IPS-18a (cell line): ENCODE results near the gene DNAH5.

Experiments
- H3K27ac ChIP-seq: one replicate; pipeline ENCODE4 v1.5.1; 2013; ENCODE audit warnings: low read length
- H3K27me3 ChIP-seq: one replicate; pipeline ENCODE4 v1.6.1; 2013; ENCODE audit warnings: mild to moderate bottlenecking, low read length; ENCODE audit not compliant: control insufficient read depth, insufficient read depth
- H3K36me3 ChIP-seq: one replicate; pipeline ENCODE4 v1.6.1; 2013; ENCODE audit warnings: low read depth, low read length; ENCODE audit not compliant: control insufficient read depth
- H3K4me1 ChIP-seq: one replicate; pipeline ENCODE4 v1.6.1; 2013; ENCODE audit warnings: low read depth, low read length; ENCODE audit not compliant: control insufficient read depth
- H3K4me3 ChIP-seq: one replicate; pipeline ENCODE4 v1.5.1; 2013; ENCODE audit warnings: low read length
- H3K9ac ChIP-seq: one replicate; pipeline ENCODE4 v1.6.1; 2013; ENCODE audit warnings: mild to moderate bottlenecking, low read length, moderate library complexity
- H3K9me3 ChIP-seq: one replicate; pipeline ENCODE4 v1.6.1; 2013; ENCODE audit warnings: low read depth, low read length; ENCODE audit not compliant: control insufficient read depth

Gene DNAH5

DNA sequence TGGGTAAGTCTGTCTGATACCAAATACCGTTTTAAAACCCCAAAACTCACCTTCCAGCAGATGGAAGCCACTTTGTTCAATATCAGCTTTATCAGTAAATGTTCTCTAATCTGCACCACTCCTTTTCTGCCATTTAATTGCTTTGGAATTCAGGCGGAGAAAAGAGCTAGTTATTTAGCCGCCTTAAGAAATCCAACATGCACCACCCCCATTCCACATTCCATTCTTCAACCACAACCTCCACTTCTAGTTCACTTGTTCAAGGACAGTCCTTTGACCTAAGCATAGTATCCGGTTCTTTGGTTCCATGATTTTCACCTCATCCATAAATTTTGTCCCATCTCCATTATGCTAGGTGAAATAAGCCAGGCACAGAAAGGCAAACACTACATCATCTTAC is 240.1 kb downstream of the DNAH5 start:
- Histone ChIP-seq H3K27me3 (no peaks in the 10 kb centered on the region), H3K4me1 (no peaks in the 10 kb centered on the region), H3K9me3 (no peaks in the 10 kb centered on the region), H3K36me3 (no peaks in the 10 kb centered on the region), H3K9ac (no peak overlapping the region), H3K4me3 (no peak overlapping the region), H3K27ac (no peak overlapping the region)

DNA sequence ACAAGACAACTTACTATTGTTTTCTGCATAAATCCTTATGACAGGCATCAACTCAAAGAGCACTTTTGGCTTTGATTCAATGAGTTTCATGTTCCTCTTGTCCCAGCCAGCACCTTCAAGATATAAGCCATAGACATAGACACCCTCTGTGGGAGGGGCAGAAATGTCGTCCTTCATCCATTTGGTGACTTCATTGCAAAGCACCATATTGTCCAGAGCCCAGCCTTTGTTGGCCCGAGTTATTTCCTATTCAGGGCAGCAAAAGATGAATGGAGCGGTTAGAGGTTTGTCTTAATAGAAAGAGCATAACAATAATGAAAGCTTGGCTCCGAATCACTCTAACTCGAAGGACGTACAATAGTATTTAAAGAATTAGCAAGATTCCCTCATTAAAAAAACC is 243.9 kb downstream of the DNAH5 start:
- no peak overlapping the region for H3K27ac ChIP-seq
- no peak overlapping the region for H3K9ac ChIP-seq
- no peaks in the 10 kb centered on the region for H3K27me3 ChIP-seq
- H3K9me3 ChIP-seq: no peaks in the 10 kb centered on the region
- H3K4me3 ChIP-seq: no peak overlapping the region
- no peaks in the 10 kb centered on the region for H3K4me1 ChIP-seq
- H3K36me3 ChIP-seq: no peaks in the 10 kb centered on the region

DNA sequence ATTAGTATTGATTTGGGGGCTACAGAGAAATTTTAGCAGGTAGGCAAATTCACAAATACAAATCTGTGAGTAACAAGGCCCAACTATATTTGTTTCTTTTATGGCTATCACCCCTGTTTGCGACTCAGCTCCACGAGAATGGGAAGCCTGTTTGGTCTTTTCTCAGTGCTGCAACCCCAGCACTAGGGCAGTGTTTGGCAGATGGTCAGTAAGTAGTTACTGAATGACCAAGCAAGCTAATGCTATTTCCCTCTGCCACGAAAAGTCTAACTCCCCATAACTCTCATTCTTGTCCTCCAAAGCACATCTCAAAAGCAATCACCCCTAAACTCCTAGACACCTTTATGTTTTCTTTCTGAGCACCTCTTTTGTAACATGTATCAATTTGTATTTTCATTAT is 245.6 kb downstream of the DNAH5 start:
- no peak overlapping the region for H3K4me3 ChIP-seq
- no peaks in the 10 kb centered on the region for H3K27me3 ChIP-seq
- no peaks in the 10 kb centered on the region for H3K4me1 ChIP-seq
- no peaks in the 10 kb centered on the region for H3K36me3 ChIP-seq
- no peaks in the 10 kb centered on the region for H3K9me3 ChIP-seq
- H3K27ac ChIP-seq: no peak overlapping the region
- H3K9ac ChIP-seq: no peak overlapping the region

DNA sequence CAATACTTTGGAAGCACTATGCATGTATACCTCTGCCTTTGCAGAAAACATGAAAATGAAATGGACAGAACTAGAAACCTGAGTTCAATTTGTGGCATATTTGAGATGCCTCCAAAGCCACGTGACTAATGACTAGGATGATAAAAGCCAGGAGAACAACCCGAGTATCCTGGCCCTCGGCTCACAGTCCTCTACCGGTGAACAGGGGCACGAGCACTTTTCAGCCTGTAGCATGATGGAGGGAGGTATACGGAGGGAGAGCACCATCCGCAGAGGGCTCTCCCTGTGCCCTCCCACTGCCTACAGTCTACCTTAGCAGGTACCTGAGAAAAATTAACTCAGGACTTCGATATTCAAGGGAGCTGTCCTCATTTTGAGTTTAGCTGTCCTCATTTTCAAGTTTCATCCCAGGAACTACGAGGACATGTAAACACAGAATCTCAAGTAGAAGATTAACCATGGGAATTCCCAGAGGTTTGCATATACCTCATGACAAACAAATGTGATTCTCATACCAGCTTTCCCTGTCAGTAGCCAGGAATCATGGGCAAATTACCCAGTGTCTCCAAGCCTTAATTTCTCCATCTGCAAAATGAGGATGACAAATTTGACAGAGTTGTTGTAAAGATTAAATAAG is 249.3 kb downstream of the DNAH5 start:
- no peak overlapping the region for H3K4me3 ChIP-seq
- no peaks in the 10 kb centered on the region for H3K36me3 ChIP-seq
- no peak overlapping the region for H3K9ac ChIP-seq
- no peak overlapping the region for H3K27ac ChIP-seq
- H3K27me3 ChIP-seq: no peaks in the 10 kb centered on the region
- H3K9me3 ChIP-seq: no peaks in the 10 kb centered on the region
- H3K4me1 ChIP-seq: no peaks in the 10 kb centered on the region

DNA sequence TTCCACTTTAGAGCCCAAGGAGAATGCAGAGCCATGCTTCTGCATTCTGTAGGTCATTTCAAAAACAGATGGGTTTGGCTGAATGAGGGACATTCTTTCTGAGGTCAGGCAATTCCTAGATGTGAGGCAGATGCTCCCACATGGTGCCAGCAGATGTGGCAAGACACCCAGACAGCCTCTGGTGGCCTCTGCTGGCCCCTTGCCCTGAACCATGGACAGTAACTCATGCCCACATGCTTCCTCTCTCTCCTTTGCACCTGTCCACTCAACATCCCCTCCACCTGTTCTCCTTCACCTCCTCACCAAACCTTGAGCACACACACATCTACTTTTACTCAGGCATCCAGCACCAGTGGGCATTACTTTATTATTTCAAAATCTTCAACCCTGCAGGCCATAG is 252.3 kb downstream of the DNAH5 start:
- H3K36me3 ChIP-seq: no peaks in the 10 kb centered on the region
- H3K9me3 ChIP-seq: peaks cover 4% of the 10 kb centered on the region
- no peak overlapping the region for H3K27ac ChIP-seq
- no peak overlapping the region for H3K4me3 ChIP-seq
- no peaks in the 10 kb centered on the region for H3K27me3 ChIP-seq
- no peak overlapping the region for H3K9ac ChIP-seq
- no peaks in the 10 kb centered on the region for H3K4me1 ChIP-seq

DNA sequence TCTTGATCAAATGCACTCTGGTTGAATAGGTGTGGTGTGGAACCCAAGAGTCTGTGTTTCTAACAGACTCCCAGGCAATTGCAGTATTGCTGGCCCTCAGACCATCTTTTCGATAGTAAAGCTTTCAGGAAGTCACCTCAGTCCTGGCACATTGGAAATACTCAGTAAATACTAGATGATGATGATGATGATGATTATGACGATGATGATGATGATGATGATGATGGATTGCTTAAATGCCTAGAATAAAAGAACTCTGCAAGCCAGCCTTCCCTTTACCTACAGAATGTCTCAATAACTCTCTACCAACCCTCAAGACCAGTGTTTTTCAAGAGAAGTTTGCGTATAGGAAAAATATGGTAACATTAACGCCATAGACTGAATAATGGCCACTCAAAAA is 268.0 kb downstream of the DNAH5 start:
- Histone ChIP-seq H3K4me1 (no peaks in the 10 kb centered on the region), H3K27me3 (no peaks in the 10 kb centered on the region), H3K9me3 (no peaks in the 10 kb centered on the region), H3K9ac (no peak overlapping the region), H3K27ac (no peak overlapping the region), H3K4me3 (no peak overlapping the region), H3K36me3 (no peaks in the 10 kb centered on the region)

DNA sequence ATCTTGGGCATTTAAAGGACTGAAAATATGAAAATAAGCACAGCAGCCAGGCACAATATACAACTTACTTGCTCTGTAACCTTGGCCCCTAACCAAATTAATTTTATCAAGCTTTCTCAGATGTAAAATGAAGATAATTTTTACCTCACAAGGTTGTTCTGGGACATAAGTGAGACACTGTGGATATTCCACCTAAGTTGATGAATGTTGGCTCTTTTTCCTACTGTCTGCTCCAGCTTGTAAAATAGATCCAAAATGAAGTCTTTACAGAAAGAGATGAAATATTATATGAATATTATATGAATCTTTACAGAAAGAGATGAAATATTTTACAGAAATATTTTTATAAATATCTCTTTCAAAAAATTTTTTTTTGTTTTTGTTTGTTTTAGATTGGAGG is 270.1 kb downstream of the DNAH5 start:
- H3K4me3 ChIP-seq: no peak overlapping the region
- no peak overlapping the region for H3K27ac ChIP-seq
- H3K9ac ChIP-seq: no peak overlapping the region
- no peaks in the 10 kb centered on the region for H3K36me3 ChIP-seq
- no peaks in the 10 kb centered on the region for H3K9me3 ChIP-seq
- no peaks in the 10 kb centered on the region for H3K4me1 ChIP-seq
- no peaks in the 10 kb centered on the region for H3K27me3 ChIP-seq

DNA sequence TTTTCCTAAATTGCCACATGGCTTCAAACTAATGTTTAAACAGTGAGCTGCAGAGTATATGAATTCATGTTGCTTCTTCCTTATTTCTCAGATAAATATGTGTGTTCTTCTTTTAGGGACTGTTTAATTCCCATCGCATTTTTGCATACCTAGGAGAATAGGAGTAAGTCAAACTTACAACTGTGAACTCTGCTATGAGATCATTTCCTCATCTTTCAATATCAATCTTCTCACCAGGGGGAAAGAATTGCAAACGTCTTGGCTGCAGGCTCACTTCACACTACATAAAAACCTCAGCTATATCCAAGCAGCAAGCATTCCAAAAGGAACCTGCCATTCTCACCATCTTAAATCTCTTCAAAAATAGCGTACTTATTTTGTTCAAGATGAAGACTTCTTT is 271.0 kb downstream of the DNAH5 start:
- H3K27me3 ChIP-seq: no peaks in the 10 kb centered on the region
- H3K36me3 ChIP-seq: no peaks in the 10 kb centered on the region
- H3K4me3 ChIP-seq: no peak overlapping the region
- no peak overlapping the region for H3K27ac ChIP-seq
- no peaks in the 10 kb centered on the region for H3K9me3 ChIP-seq
- no peaks in the 10 kb centered on the region for H3K4me1 ChIP-seq
- H3K9ac ChIP-seq: no peak overlapping the region

DNA sequence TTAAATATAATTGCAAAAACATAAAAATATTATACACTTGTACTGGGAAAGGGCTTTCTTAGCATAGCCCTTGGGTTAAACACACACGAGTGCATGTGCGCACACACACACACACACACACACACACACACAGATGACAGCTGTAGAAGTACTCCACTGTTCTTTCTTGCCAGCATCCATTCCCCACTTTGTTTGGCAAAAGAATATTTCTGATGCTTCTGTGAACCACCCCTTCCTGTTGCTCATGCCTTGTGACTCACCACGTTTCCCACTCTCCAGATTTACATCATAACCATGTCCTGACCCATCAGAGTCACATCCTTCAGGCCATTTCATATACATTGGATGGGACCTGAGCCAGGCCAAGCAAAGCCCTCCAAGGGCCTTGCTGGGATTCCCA is 280.1 kb downstream of the DNAH5 start:
- H3K9ac ChIP-seq: no peak overlapping the region
- H3K9me3 ChIP-seq: no peaks in the 10 kb centered on the region
- H3K4me1 ChIP-seq: no peaks in the 10 kb centered on the region
- H3K4me3 ChIP-seq: no peak overlapping the region
- H3K27me3 ChIP-seq: no peaks in the 10 kb centered on the region
- H3K27ac ChIP-seq: no peak overlapping the region
- no peaks in the 10 kb centered on the region for H3K36me3 ChIP-seq

DNA sequence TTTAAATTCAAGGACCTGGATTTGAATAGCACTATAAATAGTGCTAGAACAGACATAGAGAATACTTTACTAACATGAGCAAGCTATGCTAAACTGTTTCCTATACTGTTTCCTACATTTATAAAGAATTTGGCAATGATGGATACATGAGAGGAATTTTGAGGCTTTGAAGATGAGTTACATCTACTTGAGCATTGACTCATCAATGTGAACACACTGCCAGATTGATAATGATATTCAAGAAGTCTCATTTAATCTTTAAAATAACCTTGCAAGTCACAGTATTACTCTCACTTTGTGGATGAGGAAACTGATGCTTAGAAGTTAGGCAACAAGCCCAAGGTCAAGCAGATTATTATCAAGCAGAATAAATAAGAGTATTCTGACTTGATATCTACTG is 281.9 kb downstream of the DNAH5 start:
- H3K9me3 ChIP-seq: no peaks in the 10 kb centered on the region
- H3K36me3 ChIP-seq: no peaks in the 10 kb centered on the region
- H3K4me1 ChIP-seq: no peaks in the 10 kb centered on the region
- H3K9ac ChIP-seq: no peak overlapping the region
- no peak overlapping the region for H3K4me3 ChIP-seq
- H3K27ac ChIP-seq: no peak overlapping the region
- no peaks in the 10 kb centered on the region for H3K27me3 ChIP-seq

DNA sequence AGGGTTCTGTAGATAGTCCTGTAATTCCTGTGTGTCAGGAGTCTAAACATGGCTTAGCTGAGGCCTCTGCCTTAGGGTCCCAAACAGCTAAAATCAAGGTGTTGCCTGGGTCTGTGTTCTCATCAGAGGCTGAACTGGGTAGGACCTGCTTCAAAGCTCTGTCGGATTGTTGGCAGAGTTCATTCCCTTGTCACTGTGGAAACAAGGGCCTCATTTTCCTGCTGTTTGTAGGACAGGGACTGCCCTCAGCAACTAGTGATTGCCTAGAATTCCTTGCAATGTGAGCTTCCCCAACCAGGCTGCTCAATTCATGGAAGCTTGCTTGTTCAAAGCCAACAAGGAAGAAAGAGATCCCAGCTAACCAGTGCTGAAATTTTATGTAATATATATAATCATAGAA is 283.2 kb downstream of the DNAH5 start:
- H3K27me3 ChIP-seq: no peaks in the 10 kb centered on the region
- no peaks in the 10 kb centered on the region for H3K36me3 ChIP-seq
- no peak overlapping the region for H3K9ac ChIP-seq
- H3K4me1 ChIP-seq: no peaks in the 10 kb centered on the region
- H3K9me3 ChIP-seq: no peaks in the 10 kb centered on the region
- H3K27ac ChIP-seq: no peak overlapping the region
- no peak overlapping the region for H3K4me3 ChIP-seq

DNA sequence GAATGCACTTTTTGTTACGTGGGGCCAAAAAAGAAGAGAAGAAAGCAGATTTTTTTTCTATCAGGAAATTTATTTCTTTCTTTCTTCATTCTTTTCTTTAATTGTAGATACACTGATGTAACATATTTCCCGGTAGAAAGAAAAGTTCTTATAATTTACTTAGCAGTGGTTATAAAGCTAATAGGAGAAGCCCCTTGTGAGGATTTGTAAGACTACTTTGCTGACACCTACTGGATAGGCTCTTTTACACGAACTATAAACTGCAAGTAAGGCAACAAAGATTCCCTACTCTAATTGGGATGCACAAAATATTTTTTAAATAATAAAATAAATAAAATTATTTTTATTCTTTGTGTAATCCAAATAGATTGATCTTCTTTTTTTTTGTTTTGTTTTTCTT is 284.4 kb downstream of the DNAH5 start:
- Histone ChIP-seq H3K9me3 (no peaks in the 10 kb centered on the region), H3K9ac (no peak overlapping the region), H3K36me3 (no peaks in the 10 kb centered on the region), H3K27me3 (no peaks in the 10 kb centered on the region), H3K4me1 (no peaks in the 10 kb centered on the region), H3K27ac (no peak overlapping the region), H3K4me3 (no peak overlapping the region)
